ENCODE results near the gene PLEKHJ1.

Gene PLEKHJ1

DNA sequence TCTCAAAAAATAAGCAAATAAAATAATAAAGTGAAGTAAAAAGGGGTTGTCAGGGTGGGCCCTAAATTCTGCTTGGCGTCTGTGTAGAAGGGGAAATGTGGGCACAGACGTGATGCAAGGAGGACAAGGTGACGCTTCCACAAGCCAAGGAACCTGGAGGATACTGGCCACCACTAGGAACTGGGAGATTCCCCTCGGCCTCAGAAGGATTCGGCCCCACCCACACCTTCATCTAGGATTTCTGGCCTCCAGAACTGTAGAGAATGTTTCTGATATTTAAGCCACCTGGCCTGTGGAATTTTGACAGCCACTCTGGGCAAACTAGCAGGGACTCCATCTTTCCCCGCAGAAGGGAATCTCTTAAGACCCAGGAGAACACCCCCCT lies 1.1 kb downstream of the PLEKHJ1 start:
- DNase-seq (ENCODE audit: low read depth), result no peak

DNA sequence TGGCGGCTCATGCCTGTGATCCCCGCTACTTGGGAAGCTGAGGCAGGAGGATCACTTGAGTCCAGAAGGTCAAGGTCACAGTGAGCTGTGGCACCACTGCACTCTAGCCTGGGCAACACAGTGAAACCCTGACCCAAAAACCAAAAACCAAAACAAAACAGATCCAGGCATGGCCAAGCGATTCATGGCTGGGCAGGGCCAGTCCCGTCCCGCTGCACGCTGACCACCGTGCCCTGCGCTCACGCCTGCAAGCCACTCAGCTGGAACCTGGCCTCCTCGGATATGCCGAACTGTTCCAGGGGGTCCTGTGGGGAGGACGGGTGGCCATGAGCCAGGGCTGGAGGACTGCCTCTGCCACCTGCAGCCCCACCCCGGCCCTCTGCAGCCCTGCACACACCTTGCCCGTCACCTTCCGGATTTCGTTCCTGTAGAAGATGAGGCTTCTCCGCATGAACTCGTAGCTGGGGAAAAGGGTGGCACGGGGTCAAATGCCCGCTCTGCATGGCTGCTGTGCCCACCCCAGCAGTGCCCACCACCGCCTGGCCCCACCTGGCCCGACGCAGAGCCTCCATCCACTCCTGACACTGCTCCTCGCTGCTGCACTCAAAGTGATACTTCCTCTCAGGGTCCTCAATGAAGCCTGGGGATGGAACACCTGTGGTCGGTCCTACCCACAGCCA lies 2.4 kb downstream of the PLEKHJ1 start:
- DNase-seq (ENCODE audit: low read depth), result no peak

DNA sequence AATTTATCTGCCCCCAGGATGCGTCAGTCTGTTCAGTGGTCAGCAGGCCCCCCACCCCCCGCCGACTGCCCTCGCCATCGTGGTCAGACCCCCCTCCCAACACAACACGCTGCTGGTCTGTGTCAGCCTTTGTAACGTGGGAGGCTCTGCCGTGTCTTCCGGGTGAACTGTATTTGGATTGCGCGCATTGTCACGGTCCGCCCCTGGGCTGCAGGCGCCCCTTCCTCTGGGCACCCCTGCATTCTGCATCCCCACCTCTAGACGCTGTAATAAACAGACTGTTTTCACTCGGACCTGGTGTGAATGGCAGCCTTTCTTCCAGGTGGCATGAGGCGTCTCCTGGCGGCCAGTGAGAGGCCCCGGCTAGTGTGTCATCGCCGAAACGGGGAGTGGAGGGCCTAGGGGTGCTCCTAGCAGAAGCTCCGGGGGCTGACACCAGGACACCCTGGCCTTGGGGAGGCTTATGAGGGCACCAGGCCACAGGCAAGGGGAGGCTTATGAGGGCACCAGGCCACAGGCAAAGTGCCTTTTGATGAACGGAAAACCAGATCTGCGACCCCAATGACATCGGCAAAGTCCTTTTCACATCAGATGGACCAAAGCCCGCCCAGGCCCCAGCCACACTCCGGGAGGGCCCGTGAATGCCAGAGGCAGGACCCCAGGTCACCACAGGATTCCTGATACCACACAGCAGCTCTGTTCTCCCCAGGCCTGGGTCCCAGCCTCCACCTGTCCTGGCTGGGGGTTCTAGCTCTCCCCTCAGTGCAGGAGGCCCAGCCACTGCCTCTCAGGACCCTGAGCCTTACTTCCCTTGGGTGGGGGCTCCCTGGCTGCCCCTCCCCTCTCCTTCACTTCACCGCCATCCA lies 3.6 kb downstream of the PLEKHJ1 start:
- no peak for DNase-seq (ENCODE audit: low read depth)

DNA sequence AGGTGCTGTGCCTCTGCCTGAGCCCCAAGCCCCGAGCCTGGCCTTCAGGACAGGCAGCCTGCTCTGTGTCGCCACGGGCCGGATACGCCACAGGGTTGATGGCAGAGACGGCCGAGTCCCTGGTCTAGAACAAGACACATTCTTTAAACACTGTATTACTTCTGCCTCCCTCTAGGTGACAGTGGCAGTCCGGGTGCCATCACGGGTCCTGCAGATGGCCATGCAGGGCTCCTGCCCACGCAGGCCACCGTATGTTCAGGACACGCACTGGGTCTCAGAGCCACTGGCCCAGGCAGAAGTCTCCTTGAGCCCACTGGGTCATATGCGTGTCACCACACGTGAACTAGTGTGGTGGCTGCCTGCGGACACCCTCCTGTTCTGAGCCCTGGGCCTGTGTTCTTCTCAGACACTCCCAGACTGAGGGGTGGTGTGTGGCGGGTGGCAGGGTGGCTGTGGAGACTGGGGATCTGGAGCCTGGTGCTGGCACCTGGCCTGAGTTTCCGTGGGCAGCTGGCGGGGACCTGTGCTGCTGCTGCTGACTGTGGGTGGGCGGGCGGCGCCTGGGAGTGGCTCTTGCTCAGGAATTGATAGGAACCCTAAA lies 4.4 kb downstream of the PLEKHJ1 start:
- no peak for DNase-seq (ENCODE audit: low read depth)

DNA sequence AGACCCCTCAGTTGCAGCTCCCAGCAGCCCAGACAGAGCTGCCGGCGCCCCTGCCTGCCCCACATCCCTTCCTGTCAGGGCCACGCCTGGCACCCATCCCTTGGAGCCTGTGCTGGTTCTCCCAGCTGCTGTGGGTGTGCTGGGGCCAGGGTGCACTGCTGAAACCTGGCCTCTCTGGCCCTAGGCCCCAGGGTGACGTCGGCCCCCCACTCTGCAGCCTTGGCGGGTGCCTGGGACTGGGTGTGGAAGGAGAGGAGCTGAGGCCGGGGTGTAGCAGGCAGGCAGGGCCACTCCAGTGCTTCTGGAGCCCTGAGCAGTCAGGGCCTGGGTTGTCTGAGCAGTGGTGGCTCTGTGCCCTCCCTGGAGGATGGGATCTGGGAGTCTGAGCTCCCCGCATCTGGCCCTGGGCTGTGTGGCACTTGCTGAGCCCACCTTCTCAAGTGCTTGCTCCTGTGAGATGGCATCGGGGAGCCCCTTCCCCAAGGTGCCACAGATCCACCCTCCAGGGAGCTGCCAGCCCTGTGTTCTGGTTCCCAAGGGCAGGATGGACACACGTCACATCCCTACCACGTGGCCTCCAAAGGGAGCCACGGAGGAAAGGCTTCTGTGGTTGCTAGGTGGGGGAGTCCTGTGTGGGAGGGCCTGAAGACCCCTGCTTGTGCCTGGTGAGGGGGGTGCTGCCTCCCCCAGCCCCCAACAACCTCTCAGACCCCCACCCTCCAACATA lies 5.2 kb downstream of the PLEKHJ1 start:
- no peak for DNase-seq (ENCODE audit: low read depth)

DNA sequence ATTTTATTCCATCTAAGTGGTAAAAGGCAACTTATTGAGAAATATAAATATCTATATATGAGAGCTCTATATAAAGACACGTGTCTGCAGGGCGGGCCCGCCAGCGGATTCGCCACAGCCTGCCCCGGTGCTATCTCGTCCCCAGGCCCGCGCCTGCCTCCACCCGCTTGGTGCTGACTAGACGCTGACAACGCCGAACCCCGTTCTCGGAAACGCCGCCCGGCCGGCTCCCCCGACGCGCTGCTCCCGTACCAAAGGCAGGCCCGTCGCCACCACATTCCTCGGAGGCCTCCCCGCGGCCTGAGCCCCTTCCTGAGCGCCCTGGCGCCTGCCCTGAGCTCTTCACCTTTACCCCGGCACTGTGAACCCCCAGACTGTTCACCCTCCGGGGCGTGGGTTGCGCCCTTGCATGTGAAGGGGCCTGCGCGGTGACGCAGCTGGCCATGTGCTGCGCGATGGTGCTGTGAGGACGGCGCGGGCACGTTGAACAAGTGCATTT lies 6.0 kb downstream of the PLEKHJ1 start:
- no peak for DNase-seq (ENCODE audit: low read depth)

DNA sequence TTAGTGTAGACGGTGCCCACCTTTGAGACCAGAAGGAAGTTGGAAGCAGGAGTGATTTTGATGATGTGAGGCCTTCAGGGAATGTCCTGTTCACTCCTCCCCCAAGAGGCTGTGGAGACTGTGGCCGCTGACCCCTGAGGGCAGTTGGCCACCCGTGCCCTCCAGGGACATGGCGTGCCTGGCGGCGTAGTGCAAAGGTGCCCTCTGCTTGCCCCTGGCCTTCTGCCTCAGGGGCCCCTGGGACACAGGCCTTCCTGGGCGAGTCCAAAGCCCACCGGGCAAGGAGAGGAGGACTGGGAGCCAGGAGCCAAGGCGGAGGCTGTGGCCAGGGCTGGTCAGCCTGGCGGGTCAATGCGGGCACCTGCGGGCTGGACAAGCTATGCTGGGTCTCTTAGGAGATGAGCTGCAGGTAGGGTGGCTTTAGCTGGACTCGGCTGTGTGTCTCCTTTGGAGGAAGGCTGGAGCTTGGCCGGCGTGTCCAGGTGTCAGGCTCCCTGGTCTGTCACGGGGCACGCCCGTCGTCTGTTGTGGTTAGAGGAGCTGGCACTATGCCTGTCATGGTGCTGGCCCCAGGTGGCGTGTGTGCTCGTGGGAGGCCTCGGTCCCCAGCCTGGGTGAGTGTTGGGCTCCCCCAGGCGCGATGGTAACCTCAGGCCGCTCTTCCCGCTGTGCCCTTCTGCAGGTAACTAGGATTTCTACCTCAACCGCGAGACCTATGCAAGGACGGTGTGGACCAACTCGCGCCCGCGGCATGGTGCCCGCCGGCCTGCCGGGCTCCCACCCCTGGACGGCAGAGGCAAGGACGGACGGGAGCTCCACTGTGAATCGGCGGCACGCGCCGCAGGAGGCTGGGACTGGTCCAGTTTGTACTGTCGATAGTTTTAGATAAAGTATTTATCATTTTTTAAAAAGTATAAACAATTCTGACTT lies 6.8 kb downstream of the PLEKHJ1 start:
- no peak for DNase-seq (ENCODE audit: low read depth)

DNA sequence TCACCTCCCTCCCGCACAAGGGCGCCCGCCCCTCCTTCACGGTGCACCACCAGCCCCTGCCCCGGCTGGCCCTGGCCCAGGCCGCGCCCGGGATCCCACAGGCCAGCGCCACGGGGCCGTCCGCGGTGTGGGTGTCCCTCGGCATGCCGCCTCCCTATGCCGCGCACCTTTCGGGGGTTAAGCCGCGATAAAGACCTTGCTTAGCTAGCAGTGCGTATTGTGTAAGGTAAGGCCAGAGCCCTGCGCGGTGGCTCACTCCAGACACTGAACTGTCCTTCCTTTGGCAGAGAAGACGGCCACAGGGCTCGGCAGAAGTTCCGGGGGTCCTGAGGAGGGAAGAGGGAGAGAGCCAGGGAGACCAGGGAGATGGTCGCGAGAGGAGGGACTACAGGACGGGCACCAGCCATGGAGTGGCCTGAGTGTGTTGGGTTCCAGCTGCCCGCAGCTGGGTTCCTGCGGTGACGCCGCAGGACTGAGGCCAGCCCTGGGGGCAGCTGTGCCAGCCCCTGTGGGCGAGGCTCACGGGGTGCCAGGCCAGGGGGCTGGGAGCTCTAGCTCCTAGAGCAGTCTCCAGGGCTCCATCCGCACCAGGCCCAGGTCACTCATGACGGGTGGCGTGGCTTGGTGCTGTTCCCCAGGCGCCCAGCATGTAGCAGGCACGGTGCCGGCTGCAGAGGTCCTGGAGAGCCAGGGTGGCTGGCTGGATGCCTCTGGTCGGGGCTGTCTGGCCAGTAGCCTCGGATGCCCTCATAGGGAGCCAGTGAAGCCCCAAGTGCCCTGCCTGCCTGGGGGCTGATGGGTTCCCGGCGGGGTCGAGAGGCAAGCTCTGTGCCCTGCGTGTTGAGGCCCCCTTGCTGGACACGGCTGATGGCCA lies 7.7 kb downstream of the PLEKHJ1 start:
- DNase-seq (ENCODE audit: low read depth), result no peak

DNA sequence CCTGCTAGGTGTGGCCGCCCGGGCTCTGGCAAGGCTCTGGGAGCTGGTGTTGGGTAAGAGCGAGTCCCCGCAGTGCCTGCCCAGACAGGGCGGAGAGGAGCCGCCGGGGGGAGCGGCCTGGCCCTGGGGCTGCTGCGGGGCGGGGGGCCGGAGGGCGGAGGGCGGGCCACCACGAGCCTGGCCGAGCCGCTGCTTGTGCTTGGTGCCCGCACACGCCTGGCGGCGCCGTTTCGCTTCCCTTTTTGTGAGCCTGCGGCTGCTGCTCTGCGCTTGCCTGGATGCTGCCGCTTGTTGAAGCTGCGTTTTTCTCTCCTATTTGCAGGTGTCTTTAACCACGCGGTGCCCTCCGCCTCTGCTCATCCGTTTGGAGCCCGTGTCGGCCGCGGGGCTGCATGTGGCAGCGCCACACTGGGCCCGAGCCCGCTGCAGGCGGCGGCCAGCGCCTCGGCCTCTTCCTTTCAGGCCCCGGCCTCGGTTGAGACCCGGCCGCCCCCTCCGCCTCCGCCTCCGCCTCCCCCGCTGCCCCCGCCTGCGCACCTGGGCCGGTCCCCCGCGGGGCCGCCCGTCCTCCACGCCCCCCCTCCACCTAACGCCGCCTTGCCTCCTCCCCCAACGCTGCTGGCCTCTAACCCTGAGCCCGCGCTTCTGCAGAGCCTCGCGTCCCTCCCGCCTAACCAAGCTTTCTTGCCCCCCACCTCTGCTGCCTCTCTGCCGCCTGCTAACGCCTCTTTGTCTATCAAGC lies 8.5 kb downstream of the PLEKHJ1 start:
- DNase-seq (ENCODE audit: low read depth), result no peak

DNA sequence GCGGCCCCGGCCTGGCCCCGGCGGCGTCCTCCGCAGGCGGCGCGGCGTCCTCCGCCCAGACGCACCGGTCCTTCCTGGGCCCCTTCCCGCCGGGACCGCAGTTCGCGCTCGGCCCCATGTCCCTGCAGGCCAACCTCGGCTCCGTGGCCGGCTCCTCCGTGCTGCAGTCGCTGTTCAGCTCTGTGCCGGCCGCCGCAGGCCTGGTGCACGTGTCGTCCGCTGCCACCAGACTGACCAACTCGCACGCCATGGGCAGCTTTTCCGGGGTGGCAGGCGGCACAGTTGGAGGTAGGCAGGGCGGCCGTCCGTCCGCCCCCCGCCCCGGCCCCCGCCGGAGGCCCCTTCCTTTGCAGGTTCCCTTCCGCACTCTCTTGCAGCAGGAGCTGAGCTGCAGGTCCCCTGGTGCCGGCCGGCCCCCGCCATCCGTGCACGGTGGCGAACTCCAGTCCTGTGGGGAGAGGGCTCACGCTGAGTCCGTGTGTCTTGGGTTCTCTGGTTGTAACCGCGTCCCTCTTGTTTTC lies 9.2 kb downstream of the PLEKHJ1 start:
- no peak for DNase-seq (ENCODE audit: low read depth)

DNA sequence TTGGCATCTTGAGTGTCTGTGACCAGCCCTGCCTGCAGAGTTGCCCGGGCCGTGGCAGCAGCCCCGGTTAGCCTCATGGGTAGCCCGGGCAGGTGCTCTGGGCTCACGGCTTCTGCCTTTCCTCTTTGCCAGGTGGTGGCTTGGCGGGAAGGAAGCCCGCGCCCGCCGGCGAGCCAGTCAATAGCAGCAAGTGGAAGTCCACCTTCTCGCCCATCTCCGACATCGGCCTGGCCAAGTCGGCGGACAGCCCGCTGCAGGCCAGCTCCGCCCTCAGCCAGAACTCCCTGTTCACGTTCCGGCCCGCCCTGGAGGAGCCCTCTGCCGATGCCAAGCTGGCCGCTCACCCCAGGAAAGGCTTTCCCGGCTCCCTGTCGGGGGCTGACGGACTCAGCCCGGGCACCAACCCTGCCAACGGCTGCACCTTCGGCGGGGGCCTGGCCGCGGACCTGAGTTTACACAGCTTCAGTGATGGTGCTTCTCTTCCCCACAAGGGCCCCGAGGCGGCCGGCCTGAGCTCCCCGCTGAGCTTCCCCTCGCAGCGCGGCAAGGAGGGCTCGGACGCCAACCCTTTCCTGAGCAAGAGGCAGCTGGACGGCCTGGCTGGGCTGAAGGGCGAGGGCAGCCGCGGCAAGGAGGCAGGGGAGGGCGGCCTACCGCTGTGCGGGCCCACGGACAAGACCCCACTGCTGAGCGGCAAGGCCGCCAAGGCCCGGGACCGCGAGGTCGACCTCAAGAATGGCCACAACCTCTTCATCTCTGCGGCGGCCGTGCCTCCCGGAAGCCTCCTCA lies 9.9 kb downstream of the PLEKHJ1 start:
- no peak for DNase-seq (ENCODE audit: low read depth)

DNA sequence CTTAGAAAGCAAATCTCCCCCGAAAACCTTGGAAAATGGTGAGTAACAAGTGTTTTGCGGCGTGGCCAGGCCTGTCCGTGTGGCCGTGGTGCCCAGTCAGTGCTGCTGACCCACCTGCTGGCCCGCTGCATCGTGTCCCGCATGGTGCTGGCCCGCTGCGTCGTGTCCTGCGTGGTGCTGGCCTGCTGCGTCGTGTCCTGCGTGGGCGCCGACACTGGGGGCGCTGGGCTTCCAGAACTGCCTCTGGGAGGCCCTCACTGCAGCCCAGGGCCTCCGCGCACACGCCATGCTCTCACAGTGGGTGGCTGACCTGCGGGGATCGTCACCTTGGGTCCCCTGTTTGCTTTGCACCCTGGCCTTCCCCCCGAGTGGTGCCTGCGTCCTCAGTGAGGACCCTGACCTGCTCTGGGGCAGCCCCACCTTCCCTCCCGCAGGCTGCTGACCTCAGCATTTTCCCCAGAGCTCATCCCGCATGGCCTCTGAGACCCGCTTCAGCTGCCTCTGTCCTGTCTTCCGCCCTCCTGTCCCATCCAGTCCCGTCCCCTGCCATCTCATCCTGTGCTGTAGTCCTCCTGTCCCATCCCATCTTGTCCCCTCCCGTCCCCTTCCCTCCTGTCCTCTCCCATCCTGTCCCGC lies 10.6 kb downstream of the PLEKHJ1 start:
- no peak for DNase-seq (ENCODE audit: low read depth)

DNA sequence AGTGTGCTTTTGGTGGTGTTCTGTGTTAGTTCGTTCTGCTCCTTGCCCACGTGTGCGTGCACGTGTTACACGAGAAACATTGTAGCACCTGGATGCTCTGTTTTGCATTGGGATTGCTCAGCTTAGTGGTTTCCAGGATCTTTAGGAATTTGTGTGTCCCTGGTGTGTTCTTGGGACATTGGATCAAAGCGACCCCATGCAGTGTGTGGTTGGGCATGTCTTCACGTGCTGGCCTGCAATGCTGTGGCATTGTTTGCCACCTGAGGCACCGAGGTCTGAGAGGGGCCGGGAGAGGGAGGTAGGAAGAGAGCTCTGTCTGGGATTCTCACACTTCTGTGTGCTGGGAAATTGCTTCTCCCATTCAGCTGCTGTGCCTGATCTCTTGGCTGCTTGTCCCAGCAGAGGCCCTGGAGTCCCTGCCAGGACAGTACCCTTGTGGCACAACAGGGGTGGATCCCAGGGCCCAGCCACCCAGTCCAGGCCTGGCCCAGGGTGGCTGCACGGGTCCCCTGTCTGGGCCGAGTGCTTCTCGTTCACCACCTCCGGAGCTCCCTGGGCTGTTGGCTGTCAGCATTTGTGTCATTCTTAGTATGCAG lies 11.3 kb downstream of the PLEKHJ1 start:
- no peak for DNase-seq (ENCODE audit: low read depth)

DNA sequence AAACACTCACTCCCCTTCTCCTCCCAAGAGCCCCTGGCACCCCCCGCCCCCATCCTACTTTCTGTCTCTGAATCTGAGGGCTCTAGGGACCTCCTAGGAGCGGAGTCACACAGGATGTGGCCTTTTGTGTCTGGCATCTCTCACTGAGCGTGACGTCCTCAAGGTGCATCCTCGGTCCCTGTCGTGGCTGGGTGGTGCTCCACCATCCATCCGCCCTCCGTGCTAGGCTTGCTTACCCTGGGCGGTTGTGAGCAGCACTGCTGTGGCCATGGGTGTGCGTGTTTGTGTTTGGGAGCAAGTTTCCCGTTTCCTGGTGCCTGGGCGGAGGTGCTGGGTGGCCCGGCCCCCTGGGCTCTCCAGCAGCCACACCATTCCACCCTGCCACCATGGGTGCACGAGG lies 12.2 kb downstream of the PLEKHJ1 start:
- no peak for DNase-seq (ENCODE audit: low read depth)

DNA sequence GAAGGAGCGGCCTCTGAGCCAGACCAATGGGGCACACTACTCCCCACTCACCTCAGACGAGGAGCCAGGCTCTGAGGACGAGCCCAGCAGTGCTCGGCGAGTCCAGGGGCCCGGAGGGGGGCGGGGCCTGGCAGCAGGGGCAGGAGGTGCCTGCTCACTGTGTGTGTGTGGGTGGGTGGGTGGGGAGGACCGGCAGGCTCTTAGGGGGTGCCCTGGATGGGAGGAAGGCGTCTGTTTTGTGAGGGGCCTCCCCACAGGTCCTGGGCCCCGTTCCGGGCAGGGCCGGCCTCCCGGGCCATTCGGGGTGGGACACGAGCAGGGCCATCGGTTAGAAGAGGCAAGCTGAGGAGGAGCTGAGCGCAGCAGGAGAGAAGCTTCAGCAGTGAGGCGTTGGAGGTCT lies 12.7 kb downstream of the PLEKHJ1 start:
- no peak for DNase-seq (ENCODE audit: low read depth)

DNA sequence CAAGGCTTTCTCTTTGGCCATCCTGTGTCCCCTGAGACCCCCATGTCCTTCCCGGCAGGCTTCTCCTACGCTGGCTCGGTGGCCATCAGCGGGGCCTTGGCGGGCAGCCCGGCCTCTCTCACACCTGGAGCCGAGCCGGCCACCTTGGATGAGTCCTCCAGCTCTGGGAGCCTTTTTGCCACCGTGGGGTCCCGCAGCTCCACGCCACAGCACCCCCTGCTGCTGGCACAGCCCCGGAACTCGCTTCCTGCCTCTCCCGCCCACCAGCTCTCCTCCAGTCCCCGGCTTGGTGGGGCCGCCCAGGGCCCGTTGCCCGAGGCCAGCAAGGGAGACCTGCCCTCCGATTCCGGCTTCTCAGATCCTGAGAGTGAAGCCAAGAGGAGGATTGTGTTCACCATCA lies 14.2 kb downstream of the PLEKHJ1 start:
- DNase-seq (ENCODE audit: low read depth), result no peak

DNA sequence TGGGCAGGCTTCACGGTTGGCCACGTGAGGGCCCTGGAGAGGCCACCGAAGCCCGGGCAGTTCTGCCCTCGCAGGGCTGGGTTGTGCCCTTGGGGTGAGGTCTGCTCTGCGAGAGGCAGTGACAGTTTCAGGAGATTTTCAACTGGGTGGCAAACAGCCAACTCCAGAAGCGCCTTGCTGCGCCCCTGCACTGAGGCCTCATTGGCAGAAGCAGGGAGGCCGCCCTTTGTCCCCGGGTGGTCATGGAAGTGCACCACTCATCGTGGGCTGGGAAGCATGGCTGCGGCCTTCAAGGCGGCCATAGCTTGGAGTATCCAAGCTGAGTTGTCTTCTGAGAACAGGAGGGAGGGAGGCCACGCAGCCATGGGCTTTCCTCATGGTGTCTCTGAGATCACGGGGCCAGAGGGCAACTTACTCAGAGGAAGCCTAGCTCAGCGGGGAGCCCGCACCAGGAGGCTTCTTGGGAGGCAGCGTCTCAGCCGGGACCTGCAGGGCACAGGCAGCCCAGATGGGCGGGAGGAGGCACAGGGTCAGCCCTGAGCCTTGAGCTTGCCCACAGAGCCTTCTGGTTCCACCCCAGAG lies 14.8 kb downstream of the PLEKHJ1 start:
- peak; percentile 82 for DNase-seq (ENCODE audit: low read depth)
